Stimulated activated CD8-positive, alpha-beta memory T cell treated with anti-CD3 and anti-CD28 coated beads, Interleukin-12 subunit alpha, Interleukin-12 subunit beta, amount 100 ng/mL, for 1 hour (primary cell): ENCODE data around the gene FGF14.
"Not testable (repeated sequence)": the region's sequence is repeated elsewhere in the genome, so short reads cannot be mapped to it uniquely, and the experiment has no call there.

Experiments used
- DNase-seq: peaks from one replicate; pipeline ENCODE4 v3.0.0-alpha.2; 2020; ENCODE audit warnings: low read depth

The FGF14 gene

DNA sequence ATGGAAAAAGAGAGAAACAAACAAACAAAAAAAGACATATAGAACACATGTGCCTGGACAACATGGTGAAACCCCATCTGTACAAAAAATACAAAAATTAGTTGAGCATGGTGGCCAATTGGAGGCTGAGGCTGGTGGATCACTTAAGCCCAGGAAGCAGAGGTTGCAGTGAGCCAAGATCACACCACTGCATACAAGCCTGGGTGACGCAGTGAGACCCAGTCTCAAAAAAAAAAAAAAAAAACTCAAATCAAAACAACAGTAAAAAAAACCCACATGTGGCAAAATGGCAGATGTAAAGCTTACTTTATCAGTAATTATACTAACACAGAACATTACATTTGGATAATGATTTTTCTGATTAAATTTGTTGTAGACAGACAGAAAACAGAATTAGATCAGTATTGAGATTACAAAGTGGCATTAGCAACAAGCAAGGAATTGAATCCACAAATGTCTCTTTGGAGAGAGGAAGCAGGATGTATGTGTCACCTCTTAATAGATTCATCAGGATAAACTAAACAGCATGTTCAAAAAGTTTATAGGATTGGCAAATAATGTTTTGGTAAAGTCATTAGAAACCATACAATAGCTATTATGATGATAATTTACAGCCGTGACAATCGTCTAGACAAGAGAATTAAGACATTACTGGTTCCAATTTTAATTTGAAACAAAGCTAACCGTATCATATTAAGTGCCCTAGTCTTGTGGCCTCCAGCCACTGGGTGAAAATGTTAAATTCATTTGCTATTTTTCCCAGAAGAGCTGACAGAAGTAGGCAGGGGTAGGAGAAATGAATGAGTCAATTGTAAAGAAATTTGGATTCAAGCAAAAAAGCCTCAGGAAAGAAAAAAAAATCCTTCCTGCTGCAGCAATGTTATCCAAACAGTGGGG is 206.0 kb downstream of the FGF14 start:
- no peak for DNase-seq

- DNase-seq, result no peak
Measured at GRCh38 chr13:102192858-102193257, 209.0 kb downstream of the FGF14 start.

GRCh38 chr13:102191951-102192502 is 209.8 kb downstream of the FGF14 start:
- DNase-seq, result no peak

DNA sequence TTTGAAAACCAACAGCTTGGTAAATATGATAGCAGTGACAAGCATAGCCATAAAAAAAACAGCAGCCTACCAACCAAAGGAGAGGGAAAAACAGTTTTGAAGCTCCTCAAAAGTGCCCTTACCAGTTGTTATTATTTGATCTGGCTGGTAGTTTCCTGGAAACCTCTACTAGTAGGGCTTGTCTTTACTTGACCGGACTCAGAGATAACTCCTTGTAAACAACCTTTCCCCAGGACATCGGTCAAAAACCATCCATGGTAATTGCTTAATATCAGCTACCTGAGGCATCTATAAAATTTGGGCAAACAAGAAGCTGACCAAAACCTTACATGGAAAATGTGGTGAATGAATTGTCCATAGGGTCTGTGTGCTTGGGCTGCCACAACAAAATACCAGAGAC is 210.9 kb downstream of the FGF14 start:
- DNase-seq, result no peak

DNA sequence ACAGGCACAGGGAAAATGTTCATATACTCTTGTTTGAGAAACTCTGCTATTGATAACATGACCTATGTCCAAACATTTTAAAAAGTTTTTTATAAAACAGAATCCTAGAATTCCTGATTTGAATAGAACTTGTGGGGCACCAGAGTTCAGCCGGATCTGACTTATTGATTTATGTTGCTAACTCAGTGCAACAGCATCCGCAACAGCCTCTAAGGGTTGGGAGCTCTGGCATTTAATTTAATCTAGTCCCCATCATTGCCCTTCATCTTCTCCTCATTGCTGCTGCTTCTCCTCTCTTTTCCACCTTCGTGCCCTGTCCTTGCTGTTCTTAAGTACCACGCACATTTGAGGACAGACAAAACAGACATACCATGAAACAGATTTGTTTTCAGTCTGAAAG is 214.5 kb downstream of the FGF14 start:
- DNase-seq, result no peak

DNA sequence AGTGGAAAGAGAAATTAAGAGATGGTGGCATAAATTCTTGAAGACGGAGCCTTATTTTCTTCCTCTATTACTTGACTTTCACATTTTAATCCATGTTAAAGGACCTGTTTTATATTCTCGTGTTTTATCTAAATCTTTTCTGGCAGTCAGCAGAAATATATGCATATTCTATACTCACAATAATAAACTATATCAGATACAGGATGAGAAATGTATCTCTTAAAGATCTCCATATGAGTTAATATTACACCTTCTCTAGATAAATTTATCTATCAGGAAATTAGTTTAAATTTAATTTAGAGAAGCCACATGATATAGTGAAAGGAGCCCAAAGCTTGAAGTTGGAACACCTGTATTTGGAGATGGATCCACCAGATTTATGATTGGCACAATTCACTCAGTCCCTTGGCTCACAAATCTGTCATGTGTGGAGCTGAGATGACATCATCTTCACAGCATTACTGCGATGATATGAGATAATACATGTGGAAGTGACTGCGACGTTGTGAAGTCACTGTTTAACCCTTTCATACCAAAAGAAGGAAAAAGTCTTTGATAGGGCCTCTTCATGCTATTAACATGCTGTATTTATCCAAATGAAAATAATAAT is 216.4 kb downstream of the FGF14 start:
- no peak for DNase-seq

GRCh38 chr13:102183509-102184182 is 218.2 kb downstream of the FGF14 start:
- no peak for DNase-seq

DNA sequence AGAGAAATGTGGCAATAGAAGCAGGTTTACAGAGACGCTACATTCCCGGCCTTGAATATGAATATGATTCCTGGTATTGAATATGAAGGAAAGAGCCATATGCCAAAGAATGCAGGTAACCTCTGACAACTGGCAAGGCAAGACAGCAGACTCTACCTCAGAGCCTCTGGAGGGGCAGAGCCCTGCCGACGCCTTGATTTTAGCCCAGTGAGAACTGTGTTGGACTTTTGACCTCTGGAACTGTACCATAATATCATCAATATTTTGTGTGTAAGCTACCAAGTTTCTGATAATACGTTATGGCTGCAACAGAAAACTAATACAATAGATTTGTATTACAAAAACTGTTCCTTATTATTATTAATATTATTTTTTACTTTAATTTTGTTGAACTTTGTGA is 219.7 kb downstream of the FGF14 start:
- DNase-seq, result no peak

- no peak for DNase-seq
Measured at GRCh38 chr13:102177431-102177830, 224.4 kb downstream of the FGF14 start.

DNA sequence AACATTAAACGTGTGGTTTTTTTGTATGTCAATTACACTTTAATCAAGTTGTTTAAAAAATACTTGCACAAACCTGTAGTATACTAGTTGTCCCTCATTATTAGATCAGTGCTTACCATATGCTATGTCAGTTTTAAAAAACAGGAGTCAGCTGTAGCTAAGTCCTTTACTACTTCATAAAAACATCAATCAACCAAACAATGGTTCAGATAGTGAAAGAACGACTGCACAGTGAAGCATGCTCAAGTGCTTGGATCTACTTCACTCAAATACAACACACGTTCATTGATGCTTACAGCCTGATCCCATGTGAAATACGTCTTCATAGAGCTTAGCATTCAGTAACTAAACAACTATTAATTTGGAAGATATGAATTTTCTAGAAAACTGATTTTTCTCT is 225.0 kb downstream of the FGF14 start:
- DNase-seq, result no peak

- DNase-seq, result no peak
Measured at GRCh38 chr13:102172406-102172805, 229.4 kb downstream of the FGF14 start.

GRCh38 chr13:102170305-102170704 is 231.5 kb downstream of the FGF14 start:
- DNase-seq, result no peak

- DNase-seq, result no peak
Measured at GRCh38 chr13:102169471-102170015, 232.3 kb downstream of the FGF14 start.

- no peak for DNase-seq
Measured at GRCh38 chr13:102152790-102153189, 249.1 kb downstream of the FGF14 start.

- DNase-seq, result no peak
Measured at GRCh38 chr13:102147353-102147752, 254.5 kb downstream of the FGF14 start.

- no peak for DNase-seq
Measured at GRCh38 chr13:102145750-102146149, 256.1 kb downstream of the FGF14 start.

GRCh38 chr13:102142473-102142826 is 259.4 kb downstream of the FGF14 start:
- no peak for DNase-seq

- DNase-seq, result no peak
Measured at GRCh38 chr13:102141625-102142472, 260.0 kb downstream of the FGF14 start.

GRCh38 chr13:102139626-102140025 is 262.2 kb downstream of the FGF14 start:
- DNase-seq, result no peak

DNA sequence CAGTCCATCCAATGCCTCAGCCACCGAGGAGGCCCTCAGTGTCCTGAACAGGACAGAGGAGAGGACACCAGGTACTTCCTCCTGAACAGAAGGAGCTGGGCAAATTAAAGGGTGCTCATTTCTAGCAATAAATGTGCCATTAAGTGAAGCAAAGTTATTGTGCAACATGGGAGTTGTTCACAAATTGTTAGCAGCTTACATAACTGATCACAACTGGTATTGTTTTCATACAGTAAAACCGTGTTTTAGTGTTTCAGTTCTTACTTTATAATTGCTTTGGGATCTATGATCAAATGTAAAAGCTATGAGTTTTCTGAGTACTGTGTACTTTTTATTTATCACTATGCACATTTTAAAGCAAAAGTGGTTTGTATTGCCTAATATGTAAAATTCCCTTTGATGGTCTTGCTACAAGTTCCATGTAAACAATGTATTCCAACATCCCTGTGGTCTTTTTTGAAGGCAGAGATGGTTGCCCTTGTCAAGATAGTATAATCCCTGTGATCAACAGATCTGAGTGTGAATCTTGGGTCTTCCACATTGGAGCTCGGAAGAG is 263.1 kb downstream of the FGF14 start:
- DNase-seq, result no peak

GRCh38 chr13:102137904-102138303 is 263.9 kb downstream of the FGF14 start:
- not testable (repeated sequence) for DNase-seq
